HUES64 (cell line): Measurements from ENCODE around the gene S100A9.

Source experiments
- H3K27ac ChIP-seq: 2 replicates; pipeline ENCODE4 v1.7.0; 2013; ENCODE audit warnings: low read depth, low read length, inconsistent platforms
- H3K27me3 ChIP-seq: 2 replicates; pipeline ENCODE4 v1.6.1; 2013; ENCODE audit warnings: mild to moderate bottlenecking, low read length; ENCODE audit not compliant: insufficient read depth
- H3K36me3 ChIP-seq: 2 replicates; pipeline ENCODE4 v1.6.1; 2013; ENCODE audit warnings: mild to moderate bottlenecking, low read length; ENCODE audit not compliant: insufficient read depth
- H3K4me1 ChIP-seq: 2 replicates; pipeline ENCODE4 v1.6.1; 2013; ENCODE audit warnings: mild to moderate bottlenecking, low read length, moderate library complexity; ENCODE audit not compliant: insufficient read depth
- H3K4me3 ChIP-seq: 2 replicates; pipeline ENCODE4 v1.5.1; 2013; ENCODE audit warnings: mild to moderate bottlenecking, low read length, moderate library complexity
- H3K9ac ChIP-seq: 2 replicates; pipeline ENCODE4 v1.6.1; 2013; ENCODE audit warnings: mild to moderate bottlenecking, low read depth, low read length
- H3K9me3 ChIP-seq: 2 replicates; pipeline ENCODE4 v1.6.1; 2013; ENCODE audit warnings: low read depth, low read length; ENCODE audit not compliant: insufficient read depth
- WGBS: fragments of 150-250, 120-280 bp; methylation state at CpG from one replicate; pipeline ENCODE4 v1.1.7; 2013; ENCODE audit warnings: missing lambda C conversion rate; 5-methylcytosine and 5-hydroxymethylcytosine counted together

Gene S100A9

DNA sequence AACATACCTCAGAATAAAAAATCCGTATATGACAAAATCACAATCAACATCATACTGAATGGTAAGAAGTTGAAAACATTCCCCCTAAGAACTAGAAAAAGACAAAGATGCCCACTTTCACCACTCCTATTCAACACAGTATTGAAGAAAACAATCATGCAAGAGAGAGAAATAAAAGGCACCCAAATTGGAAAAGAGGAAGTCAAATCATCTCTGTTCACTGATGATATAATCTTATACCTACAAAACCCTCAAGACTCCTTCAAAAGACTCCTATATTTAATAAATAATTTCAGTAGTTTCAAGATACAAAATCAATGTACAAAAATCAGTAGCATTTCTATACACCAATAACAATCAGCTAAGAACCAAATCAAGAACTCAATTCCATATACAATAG lies 23.8 kb upstream of the S100A9 start:
- H3K4me1 ChIP-seq, result no peaks in the 10 kb centered on the region
- no peak overlapping the region for H3K27ac ChIP-seq
- H3K9me3 ChIP-seq, result 0 out of 2 replicates have a peak, but pooled peaks cover 11% of the 10 kb centered on the region
- H3K27me3 ChIP-seq, result no peaks in the 10 kb centered on the region
- WGBS, result 80% methylated on average over 1 of the region's 1 CpG
- no peak overlapping the region for H3K4me3 ChIP-seq
- no peaks in the 10 kb centered on the region for H3K36me3 ChIP-seq
- H3K9ac ChIP-seq, result no peak overlapping the region

DNA sequence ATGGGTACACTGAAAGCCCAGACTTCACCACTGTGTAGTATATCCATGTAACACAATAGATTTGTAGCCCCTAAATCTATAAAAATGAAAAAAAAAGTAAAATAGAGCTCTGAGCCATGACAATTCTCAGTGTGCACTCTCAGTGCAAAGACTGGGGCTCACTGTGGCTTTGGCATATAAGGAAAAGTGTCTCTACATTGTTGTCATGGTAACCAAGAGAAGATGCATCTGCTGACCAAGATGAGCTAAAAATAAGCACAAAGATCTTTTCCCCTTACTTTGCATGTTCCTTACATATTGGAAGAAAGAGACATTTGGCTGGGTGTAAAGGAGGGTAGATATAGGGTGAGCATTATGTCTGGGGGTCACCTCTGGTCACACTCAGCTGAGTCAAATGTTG lies 21.0 kb upstream of the S100A9 start:
- no peaks in the 10 kb centered on the region for H3K4me1 ChIP-seq
- H3K4me3 ChIP-seq, result no peak overlapping the region
- no peaks in the 10 kb centered on the region for H3K36me3 ChIP-seq
- H3K27me3 ChIP-seq, result no peaks in the 10 kb centered on the region
- H3K27ac ChIP-seq, result no peak overlapping the region
- no peak overlapping the region for H3K9ac ChIP-seq
- 0 out of 2 replicates have a peak, but pooled peaks cover 1% of the 10 kb centered on the region for H3K9me3 ChIP-seq

DNA sequence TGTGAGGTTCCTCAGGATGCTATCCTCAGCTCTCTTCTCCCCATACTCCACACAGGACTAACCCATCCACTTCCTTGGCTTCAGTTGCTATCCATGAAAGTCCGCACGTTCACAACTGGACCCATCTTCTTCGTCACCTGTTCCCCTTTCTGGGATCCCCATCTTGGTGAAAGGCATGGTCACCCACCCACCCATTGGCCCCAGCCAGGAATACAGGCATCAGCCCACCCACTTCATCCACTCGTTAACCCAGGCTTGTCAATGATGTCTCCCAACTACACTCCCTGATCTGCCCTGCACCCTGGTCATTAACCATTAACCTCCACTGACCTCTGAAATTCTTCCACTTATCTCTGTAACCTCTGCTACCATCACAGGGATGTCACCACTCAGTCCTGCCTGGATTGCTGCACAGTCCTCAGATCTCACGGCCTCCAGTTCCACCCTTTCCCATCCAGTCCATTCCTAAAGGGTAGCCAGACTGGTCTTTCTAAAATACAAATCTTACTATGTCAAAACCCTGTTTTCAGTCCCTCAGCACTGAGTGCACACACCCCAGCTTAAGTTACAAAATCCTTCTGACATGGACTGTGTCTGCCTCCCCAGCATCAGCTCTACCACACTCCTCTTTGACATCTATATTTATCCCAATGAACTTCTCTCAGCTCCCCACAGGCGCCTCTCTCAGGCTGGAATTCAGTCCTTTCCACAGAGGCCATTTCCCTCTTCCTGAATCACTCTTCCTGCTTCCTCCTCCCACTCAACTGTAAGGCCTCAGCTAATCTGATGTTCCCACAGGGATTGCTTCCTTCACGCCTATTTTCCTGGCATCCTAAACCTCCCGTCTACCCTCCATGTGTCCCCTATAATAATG lies 19.4 kb upstream of the S100A9 start:
- H3K27me3 ChIP-seq, result no peaks in the 10 kb centered on the region
- no peak overlapping the region for H3K4me3 ChIP-seq
- WGBS, result 80% methylated on average over 8 of the region's 8 CpGs
- H3K27ac ChIP-seq, result no peak overlapping the region
- no peak overlapping the region for H3K9ac ChIP-seq
- H3K9me3 ChIP-seq, result no peaks in the 10 kb centered on the region
- no peaks in the 10 kb centered on the region for H3K36me3 ChIP-seq
- no peaks in the 10 kb centered on the region for H3K4me1 ChIP-seq

DNA sequence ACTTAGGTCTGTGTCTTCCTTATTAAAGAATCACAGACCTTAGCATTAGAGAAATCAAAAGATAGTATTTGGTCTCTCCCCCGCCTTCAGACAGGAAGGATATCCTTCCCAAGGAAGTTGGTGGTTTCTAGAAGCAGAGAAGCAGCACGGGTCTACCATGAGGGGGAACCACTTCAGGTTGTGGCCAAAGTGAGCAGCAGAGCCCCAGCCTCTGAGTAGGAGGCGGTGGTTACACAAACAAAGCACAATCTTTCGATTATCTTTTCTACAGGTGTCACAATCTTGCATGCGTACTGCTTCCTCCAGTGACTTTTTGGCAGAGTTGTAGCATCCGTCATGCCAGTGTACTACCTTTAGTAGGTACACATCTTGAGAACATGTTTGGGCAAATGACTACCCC lies 17.9 kb upstream of the S100A9 start:
- Histone ChIP-seq H3K9me3 (no peaks in the 10 kb centered on the region), H3K27ac (no peak overlapping the region), H3K4me3 (no peak overlapping the region), H3K36me3 (no peaks in the 10 kb centered on the region), H3K4me1 (no peaks in the 10 kb centered on the region), H3K9ac (no peak overlapping the region), H3K27me3 (no peaks in the 10 kb centered on the region)
- WGBS, result 85% methylated on average over 6 of the region's 6 CpGs

DNA sequence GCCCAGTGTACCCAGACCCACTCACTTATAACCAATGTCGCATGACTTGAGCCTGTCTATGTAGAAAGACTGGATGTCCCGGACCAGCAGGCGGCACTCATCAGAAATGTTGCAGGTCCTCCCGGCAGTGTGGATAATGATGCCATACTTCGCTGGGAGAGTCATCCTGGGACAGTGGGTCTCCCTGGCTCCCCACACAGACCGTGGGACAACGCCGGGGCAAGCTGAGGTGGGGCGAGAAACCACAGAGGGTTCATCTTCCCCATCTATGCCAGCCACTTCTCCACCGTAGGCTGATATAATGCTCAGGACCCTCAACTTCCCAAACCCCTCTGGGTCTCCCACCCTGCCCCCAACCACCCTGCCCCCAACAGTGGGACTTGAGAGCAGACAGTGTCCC lies 17.3 kb upstream of the S100A9 start:
- Histone ChIP-seq H3K27me3 (no peaks in the 10 kb centered on the region), H3K36me3 (no peaks in the 10 kb centered on the region), H3K9ac (no peak overlapping the region), H3K4me3 (no peak overlapping the region), H3K27ac (no peak overlapping the region), H3K9me3 (no peaks in the 10 kb centered on the region), H3K4me1 (no peaks in the 10 kb centered on the region)
- 90% methylated on average over 10 of the region's 10 CpGs for WGBS

DNA sequence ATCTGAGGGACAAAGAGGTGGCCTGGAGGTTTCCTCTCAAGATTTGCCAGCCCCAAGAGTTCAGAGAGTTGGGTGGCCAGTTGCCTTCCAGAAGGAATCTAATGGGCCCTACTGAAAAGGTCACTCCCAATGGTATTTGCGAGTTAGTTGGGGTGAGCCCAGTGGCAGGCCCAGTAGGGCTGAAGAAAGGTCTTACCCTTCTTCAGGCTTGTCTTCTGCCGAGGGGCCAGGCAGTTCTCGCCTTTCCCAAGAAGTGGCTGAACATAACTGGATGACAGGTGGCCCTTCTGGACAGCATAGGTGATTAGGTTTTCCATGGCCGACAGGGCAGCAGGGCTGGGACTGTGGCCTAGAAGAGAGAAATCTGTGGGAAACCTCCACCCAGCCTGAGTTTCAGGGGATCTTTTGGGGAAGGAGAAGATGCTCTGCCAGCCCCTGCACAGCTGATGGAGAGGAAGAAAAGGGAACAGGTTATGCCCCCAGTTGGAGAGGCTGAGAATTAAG lies 16.2 kb upstream of the S100A9 start:
- no peak overlapping the region for H3K27ac ChIP-seq
- H3K36me3 ChIP-seq, result no peaks in the 10 kb centered on the region
- no peak overlapping the region for H3K4me3 ChIP-seq
- H3K4me1 ChIP-seq, result no peaks in the 10 kb centered on the region
- WGBS, result 86% methylated on average over 4 of the region's 4 CpGs
- no peak overlapping the region for H3K9ac ChIP-seq
- no peaks in the 10 kb centered on the region for H3K27me3 ChIP-seq
- no peaks in the 10 kb centered on the region for H3K9me3 ChIP-seq

DNA sequence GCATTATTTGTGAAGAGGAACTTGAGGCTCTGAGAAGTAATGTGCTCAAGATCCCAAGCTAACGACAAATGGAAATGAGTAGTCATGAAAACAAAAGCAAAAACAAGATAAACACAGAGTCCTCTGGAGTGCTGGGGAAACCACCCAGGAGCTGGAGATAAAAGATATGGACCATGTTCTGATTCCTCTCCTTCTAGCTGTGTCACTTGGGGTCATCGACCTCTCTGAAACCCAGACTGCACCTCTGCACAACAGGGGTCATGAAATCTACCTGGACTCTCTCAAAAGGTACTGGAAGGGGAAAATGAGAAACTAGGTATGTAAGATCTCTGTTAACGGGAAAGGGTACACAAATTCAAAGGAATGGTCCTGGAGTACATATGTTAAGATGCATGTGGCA lies 15.5 kb upstream of the S100A9 start:
- 91% methylated on average over 3 of the region's 3 CpGs for WGBS
- Histone ChIP-seq H3K4me3 (no peak overlapping the region), H3K36me3 (no peaks in the 10 kb centered on the region), H3K9me3 (no peaks in the 10 kb centered on the region), H3K4me1 (no peaks in the 10 kb centered on the region), H3K9ac (no peak overlapping the region), H3K27ac (no peak overlapping the region), H3K27me3 (no peaks in the 10 kb centered on the region)

DNA sequence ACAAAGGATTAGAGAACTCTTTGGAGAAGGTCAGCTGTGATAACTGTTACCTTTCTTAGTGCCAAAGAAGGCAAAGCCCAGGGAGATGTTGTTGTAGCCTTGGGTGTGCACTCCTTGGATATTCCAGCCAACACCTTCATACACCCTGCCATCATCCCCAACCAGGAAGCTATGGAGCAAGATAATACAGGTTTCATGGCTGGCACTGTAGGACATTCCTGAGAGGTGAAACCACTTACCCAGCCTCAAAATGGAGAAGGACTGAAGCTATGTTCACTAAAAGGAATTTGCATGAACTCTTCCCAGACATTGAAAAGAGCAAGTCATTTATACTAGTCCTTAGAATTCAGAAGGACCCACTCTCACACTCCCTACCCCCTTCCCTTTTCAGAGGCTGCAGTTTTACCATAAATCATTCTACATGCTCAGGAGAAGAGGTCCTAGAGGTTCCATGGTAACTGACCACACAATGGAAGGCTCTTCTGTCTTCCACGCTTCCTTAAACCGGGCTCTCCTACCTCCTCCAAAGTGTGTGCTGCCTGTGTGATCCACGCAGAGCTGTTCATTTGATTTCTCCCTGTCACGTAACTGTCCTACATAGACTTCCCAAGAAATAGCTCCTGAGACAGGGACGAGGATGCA lies 14.5 kb upstream of the S100A9 start:
- Histone ChIP-seq H3K4me1 (no peaks in the 10 kb centered on the region), H3K27me3 (peaks cover 3% of the 10 kb centered on the region; the same call in 1 of the 2 replicates), H3K36me3 (no peaks in the 10 kb centered on the region)

DNA sequence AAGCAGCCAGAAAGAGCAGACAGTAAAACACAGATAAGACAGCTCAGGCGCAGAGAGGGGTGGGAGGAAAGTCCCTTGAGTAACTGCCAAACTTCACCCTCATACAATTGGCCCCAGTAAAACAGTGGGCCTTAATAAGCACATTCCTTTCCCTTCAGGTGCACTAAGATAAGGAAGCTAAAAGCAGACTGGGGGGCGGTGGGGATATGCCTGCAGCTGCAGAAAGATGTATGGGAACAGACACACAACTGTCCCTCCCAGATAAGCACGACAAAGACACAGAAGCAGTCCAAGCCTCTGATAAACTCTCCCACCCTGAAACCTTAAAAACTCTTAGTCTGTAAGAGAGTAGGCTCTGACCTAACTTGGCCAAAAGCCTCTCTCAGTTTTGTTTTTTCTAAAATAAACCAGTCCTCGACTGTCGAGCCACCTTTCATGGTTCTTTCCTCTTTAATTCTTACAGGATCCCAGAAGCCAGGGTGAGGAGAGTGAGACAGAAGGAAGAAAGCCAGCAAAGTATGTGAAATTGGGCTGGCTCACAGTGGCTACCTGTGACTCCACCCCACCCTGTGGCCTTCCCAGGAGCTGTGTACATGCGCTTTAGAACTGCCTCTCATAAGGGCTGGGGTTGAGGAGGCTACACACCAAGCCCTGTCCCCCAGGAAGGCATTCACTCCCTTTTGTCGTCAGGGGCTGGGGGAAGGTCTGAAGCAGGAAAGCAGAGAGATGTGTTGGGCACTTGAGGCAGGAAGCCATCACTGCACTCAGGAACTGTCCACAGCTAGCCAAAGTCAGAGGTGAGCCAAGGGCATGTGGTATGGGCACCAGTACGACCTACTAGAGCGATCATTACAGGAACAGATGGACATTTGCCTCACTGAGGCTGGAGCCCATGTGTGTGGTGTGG lies 13.6 kb upstream of the S100A9 start:
- Histone ChIP-seq H3K27ac (no peak overlapping the region), H3K9me3 (no peaks in the 10 kb centered on the region), H3K9ac (no peak overlapping the region), H3K4me1 (no peaks in the 10 kb centered on the region), H3K36me3 (no peaks in the 10 kb centered on the region), H3K4me3 (no peak overlapping the region), H3K27me3 (peaks cover 3% of the 10 kb centered on the region; the same call in 1 of the 2 replicates)
- 80% methylated on average over 9 of the region's 9 CpGs for WGBS

More for the DNA sequence above, 14.5 kb upstream of the S100A9 start:
- Histone ChIP-seq H3K9me3 (no peaks in the 10 kb centered on the region), H3K9ac (no peak overlapping the region), H3K27ac (no peak overlapping the region), H3K4me3 (no peak overlapping the region)
- WGBS, result 58% methylated on average over 5 of the region's 5 CpGs

DNA sequence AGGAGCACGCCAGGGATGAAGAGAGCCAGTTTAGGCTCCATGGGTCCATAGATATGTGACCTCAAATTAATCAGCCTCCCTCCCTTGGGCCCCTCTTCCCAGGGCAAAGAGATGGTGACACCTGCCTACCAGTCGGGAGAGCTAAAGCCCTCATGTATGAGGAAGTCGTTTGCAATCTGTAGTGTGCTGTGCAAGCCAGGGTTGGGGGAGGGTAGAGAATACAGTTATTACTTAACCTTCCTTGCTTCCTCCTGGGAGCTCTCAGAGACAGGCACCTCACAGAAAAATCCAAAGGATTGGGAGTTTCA lies 13.0 kb upstream of the S100A9 start:
- H3K9me3 ChIP-seq, result no peaks in the 10 kb centered on the region
- peaks cover 3% of the 10 kb centered on the region; the same call in 1 of the 2 replicates for H3K27me3 ChIP-seq
- no peak overlapping the region for H3K9ac ChIP-seq
- 82% methylated on average over 3 of the region's 3 CpGs for WGBS
- H3K4me1 ChIP-seq, result no peaks in the 10 kb centered on the region
- no peak overlapping the region for H3K4me3 ChIP-seq
- no peaks in the 10 kb centered on the region for H3K36me3 ChIP-seq
- H3K27ac ChIP-seq, result no peak overlapping the region
